HT1080 (cell line): ENCODE data around the gene TNS1. TPM values are rescaled to one million over a fixed set of nuclear protein-coding genes. Genes with fewer than 3 reads are reported as not detected.
A peak's percentile ranks its signal among the peaks of the same experiment; 100 is the strongest.
"Not testable (repeated sequence)": the region's sequence is repeated elsewhere in the genome, so short reads cannot be mapped to it uniquely, and the experiment has no call there.

Experiments
- DNase-seq: peaks from one replicate; pipeline ENCODE4 v3.0.0-alpha.2; 2015; ENCODE audit warnings: low read depth
- polyA plus RNA-seq, 2 experiments: library from polyadenylated mRNA; depleted of rRNA; stranded (reverse); fragments of >200 nt; gene quantifications; 2 replicates each; pipeline ENCODE4 v1.2.3, GENCODE V29; 2015
- total RNA-seq: library from RNA; depleted of rRNA; stranded (reverse); fragments of >200 nt; shearing (Covaris generic); gene quantifications from 2 replicates; pipeline ENCODE4 v1.2.3, GENCODE V29; 2014; rRNA removed

Gene TNS1
- total RNA-seq = 9.6 and 10.5 TPM in 2 replicates
- 4.9 and 5.1 TPM in 2 replicates for polyA plus RNA-seq (2015; cell fraction: cytosol; rRNA removed)
- 16.1 and 17.1 TPM in 2 replicates for polyA plus RNA-seq (2015; cell fraction: nucleus; rRNA removed)

DNA sequence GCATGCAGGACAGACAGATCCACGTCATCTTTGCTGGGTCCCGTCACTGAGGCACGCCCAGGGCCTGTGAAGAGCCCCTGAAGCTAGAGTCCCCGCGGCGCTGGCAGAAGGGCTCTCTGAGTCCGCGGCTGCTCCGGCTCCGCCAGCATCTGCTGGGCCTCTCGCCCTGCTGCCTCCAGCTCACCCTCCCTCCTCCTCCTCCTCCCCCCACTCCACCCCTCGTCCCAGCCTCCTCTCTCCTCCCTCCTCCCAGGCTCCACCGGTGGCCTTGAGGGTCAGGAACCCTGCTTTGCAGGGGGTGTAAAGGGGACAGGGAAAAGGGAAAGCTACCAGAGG, at the start of gene TNS1:
Gene TNS1, minus strand, starts transcription at position 151 of the 336 bp plus-strand sequence. Its CDS starts 123 bp downstream, at position 28.
- no peak for DNase-seq

DNA sequence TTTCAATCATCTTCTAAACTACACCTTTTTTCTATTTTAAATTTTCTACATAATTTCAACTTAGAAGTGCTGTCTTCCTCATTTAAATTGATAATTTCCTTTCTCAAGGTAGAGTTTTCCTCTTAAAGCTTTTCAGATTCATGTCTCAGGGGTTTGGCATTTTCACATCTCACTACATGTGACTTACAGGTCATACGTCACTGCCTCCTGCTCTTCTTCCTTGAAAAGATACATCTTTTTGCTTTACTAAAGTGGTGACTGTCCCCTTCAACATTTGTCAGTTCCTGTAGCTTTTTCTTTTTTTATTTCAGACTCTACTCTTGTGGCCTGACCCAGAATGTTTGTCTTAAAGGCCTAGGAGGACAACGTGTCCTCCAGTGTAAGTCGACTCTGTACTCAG, 49.1 kb upstream of the TNS1 start:
- DNase-seq = no peak

DNA sequence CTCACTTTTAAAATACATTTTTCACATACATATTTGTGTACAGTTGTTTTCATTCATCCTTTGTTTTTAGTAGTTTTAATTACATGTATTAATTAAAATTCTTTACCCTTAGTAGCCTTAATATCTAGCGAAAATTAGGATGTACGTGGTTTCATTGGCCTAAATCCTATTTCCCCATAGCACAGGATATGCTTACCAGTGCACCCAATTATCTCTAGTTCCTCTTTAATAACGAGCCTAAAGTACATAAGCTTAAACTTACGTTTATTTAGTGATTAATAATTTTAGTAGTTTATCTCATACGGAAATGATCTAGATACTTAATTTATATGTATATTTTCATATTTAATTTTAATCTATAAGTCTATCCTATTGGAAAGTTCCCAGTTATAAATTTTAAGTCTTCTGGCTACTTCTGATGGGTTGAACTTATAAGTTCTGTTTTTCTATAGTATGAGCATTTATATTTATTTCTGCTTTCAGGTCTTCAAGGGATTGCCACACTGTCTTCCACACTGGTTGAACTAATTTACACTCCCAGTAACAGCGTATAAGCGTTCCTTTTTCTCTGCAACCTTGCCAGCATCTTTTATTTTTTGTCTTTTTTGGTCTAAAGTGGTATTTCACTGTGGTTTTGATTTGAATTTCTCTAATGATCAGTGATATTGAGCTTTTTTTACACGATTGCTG, 44.9 kb upstream of the TNS1 start:
- DNase-seq = no peak

DNA sequence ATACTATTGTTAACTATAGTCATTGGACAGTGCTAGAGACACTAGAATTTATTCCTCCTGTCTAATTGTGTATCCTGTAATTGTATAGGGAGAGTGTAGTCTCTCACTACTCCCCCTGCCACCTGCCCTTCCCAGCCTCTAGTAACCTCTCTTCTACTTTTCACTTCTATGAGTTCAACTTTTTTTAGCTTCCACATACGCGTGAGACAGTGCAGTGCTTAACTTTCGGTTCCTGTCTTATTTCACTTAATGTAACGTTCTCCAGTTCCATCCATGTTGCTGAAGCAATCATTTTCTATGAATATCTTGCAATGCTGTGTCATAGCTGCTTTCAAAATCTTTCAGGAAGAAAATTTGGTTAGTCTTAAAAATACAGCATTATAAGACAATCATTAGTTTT, 43.4 kb upstream of the TNS1 start:
- no peak for DNase-seq

DNA sequence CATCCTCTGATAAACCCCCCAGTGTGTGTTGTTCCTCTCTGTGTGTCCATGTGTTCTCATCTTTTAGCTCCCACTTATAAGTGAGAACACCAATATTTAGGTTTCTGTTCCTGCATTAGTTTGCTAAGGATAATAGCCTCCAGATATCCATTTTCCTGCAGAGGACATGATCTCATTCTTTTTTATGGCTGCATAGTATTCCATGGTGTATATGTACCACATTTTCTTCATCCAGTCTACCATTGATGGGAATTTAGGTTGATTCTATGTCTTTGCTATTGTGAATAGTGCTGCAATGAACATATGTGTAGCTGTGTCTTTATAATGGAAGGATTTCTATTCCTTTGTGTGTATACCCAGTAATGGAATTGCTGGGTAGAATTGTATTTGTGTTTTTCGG, 41.8 kb upstream of the TNS1 start:
- not testable (repeated sequence) for DNase-seq

DNA sequence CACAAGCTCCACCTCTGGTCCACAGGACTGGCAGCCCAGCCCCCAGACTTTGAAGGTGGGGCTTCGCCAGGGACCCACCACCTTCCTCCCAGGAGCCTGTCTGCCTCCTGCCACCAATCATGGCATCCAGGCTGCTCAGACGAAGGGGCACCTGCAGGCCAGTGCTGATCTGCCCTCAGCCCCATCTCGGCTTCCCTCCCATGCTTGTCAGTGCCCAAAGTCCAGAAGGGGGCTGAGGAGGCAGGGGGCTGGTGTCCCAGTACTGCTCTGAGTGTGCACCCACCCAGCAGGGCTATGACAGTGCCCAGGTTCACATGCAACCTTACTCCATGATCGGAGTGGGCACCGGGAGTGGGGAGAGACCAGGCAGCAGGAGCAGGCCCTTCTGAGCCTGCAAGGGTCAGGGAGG, 40.9 kb upstream of the TNS1 start:
- no peak for DNase-seq

DNA sequence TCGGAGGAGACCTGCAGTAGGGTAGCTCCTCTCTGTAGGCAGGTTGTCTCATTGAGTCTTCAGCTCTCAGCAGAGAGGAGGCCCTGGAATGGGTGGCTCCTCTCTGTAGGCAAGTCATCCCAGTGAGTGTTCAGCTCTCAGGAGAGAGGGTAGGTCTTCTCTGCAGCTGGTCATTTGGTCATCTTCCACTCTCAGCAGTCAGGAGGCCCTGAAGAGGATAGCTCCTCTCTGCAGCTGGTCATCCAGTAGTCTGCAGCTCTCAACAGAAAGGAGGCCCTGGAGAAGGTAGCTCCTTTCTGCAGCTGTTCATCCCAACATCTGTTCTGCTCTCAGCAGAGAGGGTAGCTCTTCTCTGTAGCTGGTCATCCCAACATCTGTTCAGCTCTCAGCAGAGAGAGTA, 40.3 kb upstream of the TNS1 start:
- no peak for DNase-seq

DNA sequence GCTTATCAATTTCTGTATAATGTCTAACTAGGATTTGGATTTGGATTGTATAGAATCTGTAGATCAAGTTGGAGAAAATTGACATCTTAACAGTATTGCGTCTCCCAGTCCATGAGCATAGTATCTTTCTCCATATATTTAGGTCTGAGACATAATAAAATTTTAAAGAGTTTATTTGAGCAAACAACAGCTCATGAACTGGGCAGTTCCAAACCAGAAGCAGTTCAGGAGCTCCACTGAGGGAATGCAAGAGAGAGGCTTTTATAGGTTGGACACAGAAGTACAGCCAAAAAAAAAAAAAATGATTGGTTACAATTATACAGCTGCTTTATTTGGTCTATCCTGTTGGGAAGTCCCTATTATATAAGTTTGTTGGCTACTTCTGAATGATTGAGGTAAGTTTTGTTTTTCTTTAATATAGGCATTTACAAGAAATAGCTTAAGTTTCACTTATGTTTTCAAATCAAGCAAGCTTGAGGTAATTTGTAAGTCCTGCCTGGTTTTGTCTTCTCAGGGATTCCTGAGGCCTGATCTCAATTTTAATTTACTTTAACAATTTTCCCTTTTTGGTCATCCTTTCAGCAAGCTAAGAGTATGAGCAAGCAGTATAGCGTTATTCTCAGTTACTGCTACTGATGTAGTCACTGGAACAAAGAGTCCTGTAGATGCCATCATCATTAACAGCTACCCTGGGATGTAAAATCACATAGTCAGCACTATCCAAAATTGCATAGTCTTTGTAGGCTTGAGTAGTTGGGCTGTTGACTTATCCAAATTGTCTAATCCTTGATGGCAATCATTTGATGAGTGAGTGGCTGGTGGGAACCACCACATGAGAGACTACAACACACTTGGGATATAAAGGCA, 38.7 kb upstream of the TNS1 start:
- DNase-seq = no peak

DNA sequence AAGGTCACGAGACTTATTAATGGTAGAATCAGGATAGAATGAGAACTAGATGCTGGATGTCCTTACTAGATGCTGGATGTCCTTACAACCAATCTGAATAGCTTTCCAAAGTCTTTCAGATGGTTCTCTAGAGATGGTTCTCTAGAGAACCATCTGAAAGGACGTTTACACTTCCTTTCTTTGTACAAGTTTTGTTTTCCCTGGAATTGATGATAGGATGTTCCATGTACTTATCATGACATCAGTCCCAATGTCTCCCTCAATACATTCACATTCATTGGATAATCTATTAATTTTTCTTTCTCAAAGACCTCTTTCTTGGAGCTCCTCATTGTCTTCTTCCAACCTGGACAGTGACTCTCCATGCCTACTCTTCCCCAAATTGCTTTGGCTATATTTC, 38.1 kb upstream of the TNS1 start:
- DNase-seq = no peak

DNA sequence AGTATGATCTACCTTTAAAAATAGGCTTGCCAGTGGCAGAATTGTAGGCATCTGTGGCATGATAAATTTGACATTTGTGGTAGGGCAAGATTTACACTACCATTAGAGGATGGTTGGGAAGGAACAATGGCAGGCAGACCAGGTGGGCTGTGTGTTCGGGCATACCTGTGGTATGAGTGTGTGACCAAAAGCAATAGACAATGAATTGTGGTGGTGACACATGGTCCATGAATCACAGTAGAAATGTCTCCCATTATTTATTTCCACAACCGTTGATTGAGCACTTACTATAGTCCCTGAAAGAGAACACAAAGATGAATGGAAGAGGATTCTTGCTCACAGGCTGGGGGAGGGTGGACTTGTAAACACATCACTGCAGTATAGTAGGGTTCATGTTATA, 36.4 kb upstream of the TNS1 start:
- peak; percentile 94 for DNase-seq

DNA sequence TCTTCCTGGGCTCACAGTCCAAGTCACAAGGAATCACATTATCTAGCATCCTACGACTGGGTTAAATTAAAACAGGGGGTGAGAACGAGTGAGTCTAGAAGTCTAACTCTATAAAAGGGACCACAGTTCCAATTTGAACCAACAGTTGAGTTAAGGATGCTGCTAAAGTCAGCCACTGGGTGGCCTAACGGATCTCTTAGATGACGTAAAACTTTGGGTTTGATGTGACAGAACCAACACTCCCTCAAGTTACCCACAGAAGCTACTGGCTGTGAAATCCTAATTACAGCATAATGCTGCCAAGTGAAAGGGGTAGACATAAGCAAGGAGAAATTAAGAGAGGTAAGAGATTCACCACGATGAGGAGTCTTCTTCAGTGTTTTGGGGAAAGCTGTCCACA, 33.6 kb upstream of the TNS1 start:
- no peak for DNase-seq

DNA sequence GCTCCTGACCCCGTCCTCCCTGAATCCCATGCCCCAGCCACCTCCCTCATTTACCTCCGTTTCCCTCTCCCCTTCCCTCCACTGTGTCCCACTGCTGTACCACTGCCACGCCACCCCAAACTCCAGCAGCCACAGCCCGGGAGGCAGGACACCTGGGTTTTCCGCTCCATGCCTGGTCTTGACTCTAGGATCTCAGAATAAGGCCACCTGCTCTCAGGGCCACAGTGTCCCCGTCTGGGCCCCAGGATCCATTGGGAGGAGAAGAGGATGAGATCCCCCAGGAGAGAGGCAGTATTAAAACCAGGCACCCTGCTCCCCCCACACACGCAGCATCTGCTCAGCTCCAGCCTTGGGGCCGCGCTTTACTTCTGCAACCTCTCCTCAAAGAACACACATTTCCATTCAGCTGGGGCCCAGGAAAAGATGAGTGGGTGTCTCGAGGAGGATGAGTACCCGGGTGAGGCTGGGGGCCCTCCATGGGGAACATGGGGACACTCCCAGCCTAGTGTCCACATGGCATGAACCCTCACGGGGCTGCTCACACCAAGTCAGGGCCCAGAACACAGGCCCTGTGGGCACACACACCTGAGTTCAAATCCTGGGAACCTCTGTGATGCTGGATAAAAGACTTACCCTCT, 32.8 kb upstream of the TNS1 start:
- DNase-seq = no peak

DNA sequence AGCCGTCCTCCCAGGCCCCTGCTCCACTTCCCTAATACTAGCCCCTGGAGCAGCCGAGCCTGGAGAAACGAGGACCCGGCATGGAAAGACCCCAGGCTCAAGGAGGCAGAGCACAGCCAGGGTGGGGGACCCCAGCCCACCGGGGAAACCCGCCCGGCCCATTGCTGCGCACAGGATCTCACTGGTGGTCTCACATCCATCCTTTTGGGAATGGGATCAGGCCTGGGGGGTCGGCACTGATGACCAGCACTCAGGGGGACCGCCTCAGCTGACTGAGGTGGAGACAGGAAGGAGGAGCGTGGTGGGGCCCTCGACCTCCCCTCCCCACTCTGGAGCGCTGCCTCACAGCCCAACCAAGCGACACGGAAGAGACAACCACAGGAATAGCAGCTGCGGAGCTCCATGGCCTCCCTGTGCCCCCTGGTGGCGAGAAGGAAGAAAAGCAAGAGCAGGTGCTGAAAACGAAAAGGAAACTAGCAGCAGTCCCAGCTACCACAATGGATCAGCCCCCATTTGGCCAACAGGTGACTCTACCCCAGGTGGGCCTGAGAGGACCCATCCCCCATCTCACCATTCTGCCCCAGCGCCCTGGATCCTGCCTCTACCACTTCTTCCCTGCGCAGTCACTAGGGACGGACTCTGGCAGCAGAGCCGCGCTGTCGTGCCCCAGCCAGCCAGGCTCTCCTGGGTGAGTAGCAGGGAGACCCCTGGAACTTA, 31.9 kb upstream of the TNS1 start:
- DNase-seq = peak; percentile 50

DNA sequence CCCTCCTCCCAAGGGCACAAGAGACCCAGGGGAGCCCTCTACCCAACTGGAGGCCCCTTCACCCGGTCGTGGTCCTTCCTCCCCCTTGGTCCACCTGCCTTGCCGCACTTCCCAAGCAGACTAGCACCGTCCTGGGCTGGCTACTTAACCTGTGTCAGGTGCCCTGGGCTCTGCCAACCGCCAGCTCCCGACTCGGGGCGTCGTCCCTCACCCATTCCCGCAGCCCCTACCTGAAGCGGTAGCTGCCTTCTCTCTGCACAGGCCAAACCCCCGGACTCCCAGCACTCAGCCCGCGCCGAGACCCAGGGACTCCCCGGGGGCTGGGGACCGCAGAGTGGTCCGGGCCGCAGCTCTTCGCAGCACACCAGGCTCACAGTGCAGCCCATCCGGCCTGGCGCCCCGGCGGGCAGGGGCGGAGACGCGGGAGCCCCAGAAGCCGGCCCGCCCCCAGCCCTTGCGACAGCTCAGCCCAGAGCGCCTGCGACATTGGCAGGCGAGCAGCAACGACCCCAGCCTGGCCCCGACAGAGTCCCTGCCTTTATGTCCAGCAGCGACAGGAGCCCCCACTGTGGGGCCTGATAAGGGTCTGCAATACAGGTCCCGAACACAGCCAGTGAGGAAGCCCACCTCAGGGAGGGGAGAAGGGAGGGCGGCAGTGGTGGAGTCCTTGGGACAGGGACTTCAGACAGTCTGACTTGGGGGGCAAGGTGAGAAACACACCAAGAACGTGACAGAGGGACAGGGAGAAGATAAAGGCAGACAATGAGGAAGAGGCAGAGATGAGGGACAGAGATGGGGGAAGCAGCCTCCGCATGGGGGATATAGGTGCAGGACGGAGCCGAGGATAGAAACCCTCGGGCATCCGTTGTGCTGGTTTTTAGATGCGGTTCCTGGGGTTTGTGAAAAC, 31.0 kb upstream of the TNS1 start:
- no peak for DNase-seq

DNA sequence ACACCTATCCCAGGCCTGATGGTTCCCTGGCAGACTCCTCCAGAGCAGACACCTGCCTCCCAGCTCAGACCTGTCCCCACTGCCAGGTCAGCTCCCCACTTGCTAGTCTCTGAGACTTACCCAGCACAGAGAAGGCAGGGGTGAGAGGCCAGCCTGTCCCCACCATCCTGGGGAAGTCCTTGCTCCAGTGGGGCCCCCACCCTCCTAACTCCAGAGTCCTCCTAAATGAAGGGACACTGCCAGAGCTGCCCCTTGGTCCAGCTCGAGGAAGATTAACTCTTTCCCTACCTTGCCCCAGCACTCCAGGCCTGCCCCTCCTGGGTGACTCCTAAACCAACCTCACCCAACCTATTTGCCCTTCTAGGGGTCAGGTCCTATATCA, 30.4 kb upstream of the TNS1 start:
- DNase-seq = no peak

DNA sequence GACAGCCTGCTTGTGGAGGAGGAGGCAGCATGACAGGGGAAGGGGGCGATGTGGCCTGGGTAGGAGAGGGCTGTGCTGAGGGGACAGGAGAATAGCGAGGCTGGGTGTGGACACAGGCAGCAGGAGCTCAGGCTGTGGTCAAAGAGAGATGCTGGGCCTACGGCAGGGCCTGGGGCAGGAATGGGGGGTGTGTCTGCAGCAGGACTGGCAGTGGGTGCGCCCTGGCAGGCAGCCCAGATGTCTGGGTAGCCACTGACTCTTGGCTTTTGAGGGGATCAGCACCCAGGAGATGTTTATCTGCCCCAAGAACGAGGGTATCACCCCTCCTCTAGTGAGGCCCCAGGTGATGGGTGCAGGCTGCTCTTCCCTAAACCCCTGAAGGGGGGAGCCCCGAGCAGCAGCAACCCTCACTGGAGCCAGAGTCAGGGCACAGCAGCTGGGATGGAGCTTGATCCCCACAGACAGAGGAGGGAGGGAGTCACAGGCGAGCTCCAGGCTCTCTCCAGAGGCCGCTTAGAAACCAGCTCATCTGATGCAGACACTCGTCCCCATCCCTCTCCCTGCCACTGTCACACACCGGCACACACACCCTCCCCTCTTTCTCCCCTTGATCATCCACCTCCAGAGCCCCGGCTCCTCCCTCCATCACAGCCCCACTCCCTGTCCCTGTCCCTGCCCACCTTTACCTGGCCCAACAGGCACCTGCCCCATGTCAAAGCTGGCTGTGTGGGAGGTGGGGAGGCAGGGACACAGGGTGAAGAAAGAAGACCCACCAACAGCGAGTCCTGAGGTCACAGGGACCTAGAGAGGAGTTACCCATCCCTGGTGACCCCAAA, 29.8 kb upstream of the TNS1 start:
- no peak for DNase-seq

DNA sequence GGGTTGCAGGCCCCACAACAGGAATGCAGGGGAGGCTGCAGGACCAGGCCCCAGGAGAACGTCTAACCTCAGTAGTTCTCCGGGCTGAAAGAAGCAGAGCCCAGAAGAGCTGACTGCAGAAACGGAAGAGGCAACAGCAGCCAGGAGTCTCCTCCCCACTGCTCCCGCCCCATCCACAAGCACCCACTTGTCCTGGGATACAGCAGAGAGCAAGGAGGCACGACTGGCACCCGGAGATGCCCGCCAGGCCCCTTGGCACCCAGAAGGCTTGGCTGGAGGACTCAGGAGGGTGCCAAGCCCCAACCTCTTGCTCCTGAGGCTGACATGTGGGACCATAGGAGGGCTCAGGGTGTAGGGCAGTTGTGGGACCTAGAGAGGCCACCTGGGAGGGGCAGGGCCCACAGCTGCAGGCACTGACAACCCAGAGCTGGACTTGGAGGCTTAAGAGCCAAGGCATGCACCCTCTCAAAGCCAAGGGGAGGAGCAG, 29.0 kb upstream of the TNS1 start:
- DNase-seq = no peak

DNA sequence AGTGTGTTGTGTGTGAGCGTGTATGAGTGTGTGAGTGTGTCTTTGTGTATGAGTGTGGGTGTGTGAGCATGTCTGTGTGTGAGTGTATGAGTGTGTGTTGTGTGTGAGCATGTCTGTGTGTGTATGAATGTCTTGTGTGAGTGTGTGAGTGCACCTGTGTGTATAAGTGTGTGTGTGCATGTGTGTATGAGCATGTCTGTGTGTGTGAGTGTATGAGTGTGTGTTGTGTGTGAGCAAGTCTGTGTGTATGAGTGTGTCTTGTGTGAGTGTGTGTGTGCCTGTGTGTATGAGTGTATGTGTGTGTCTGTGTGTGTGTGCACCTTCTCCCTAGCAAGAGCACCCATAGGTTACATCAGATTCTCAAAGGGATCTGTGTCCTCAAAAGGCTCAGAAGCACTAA, 28.5 kb upstream of the TNS1 start:
- DNase-seq = no peak

DNA sequence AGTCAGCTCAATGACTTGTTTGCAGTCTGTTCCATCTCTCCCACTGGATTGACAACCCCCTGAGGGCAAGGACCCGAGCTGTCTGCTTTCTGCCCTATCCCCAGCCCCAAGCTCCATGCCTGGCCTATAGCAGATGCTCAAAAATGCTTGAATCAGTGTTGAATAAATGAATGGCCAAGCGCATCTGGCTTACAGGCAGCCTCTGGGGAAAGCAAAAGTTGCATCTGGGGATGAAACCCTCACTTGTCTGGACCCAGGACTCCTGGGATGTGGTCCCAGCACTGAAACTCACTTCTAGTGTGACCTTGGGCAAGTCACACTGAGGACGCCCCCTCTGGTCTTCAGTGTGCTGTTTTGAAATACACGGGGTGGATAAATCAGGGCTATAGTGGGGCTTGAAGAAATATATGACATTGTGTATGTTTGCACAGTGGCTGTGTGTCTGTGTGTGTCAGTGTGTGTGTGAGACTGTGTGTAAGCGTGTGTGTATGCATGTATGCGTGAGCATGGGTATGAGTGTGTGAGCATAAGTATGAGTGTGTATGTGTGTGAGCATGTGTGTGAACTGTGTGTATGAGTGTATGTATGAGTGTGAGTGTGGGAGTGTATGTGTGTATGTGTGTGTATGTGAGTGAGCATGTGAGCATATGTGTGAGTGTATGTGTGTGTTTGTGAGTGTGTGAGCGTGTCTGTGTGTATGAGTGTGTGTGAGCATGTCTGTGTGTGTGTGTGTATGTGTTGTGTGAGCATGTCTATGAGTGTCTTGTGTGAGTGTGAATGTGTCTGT, 27.8 kb upstream of the TNS1 start:
- DNase-seq = no peak
